ENCODE measurements around the gene CNST.
"Not testable (repeated sequence)": the region's sequence is repeated elsewhere in the genome, so short reads cannot be mapped to it uniquely, and the experiment has no call there.

Gene CNST

GRCh38 chr1:246678816-246679793 lies 112.8 kb downstream of the CNST start:
- DNase-seq (ENCODE audit: low read depth), result no peak

GRCh38 chr1:246679794-246680177 lies 113.5 kb downstream of the CNST start:
- no peak for DNase-seq (ENCODE audit: low read depth)

GRCh38 chr1:246680190-246680589 lies 113.9 kb downstream of the CNST start:
- no peak for DNase-seq (ENCODE audit: low read depth)

- DNase-seq (ENCODE audit: low read depth), result no peak
Observed at GRCh38 chr1:246680696-246681130, 114.5 kb downstream of the CNST start.

DNA sequence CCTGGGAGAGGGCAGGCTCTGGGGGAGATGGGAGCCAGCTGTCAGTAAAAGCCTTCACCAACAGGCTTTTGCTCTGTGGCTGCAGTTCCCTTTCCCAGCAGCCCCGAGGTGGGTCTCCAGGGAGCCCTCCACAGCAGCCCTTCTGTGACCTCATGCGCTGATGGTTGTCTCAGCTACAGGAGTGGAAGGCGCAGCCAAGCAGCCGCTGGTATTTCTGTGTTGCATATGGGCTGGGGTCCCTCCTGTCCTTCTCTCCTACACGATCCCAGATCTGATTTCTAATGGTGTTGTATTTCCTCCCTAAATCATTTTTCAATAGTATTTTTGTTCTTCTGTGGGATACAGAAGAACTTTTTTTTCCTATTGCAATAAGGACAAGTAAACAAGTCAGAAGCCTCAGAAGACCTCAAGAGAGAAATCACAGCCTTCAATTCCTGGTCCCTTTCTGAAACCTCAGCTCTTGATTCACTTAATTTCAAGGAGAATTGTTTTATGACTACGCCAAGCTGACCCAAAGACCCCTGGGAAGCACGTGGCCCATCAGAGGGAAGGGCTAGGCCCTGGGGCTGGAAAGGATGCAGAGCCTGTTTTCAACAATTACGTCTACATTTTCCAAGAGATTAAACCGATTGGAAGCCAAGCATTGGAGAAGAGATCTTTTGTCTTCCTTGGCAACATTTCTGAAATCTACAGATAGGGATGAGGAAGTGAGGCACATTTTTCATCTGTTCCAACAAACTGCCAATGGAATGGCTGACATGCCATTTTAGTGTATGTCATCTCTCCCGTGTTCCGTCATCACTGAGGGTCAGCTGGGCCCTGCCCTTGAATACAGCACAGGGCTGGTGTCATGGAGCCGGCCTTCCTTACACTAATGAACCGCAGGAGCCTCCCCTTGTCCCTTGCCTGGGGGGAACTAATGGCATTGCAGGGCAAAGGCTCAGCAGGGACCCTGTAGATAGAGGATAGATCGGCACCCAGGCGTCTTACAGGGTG lies 115.9 kb downstream of the CNST start:
- DNase-seq (ENCODE audit: low read depth), result no peak

DNA sequence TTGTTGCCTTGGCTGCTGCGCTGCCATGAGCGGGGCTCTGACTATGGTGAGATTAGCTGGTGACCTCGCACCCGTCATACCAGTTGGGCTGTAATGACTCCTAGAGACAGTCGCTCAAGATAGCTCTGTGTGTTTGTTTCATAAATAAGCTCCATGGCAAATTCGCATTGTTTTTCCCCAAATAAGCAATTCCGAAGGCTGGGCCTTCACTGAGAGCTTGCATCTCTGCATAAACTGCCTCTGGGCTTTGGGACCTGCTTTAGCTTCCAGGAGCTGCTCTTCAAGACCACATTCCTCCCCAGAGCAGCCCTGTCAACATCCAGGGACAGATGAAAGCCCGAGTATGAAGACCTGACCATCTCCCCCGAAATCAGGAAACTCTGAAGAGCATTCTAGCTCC lies 117.3 kb downstream of the CNST start:
- DNase-seq (ENCODE audit: low read depth), result no peak

DNA sequence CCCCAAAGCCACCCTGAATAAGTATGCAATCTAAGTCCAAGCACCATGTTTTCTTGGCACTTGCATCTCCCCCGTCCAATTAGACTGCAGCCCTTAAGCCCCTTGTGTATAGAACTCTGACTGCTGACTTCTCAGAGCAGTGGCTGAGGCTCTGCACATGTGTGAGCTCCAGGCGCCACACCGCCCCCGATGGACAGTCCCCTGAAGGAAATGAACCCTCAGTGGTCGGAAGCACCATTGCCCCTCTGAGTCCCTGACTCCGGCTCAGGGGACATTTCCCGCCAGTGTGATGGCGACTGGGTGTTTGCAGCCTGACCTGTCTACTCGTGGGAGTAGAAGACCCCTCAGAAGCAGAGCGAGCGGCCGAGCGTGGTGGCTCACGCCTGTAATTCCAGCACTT lies 120.7 kb downstream of the CNST start:
- no peak for DNase-seq (ENCODE audit: low read depth)

DNA sequence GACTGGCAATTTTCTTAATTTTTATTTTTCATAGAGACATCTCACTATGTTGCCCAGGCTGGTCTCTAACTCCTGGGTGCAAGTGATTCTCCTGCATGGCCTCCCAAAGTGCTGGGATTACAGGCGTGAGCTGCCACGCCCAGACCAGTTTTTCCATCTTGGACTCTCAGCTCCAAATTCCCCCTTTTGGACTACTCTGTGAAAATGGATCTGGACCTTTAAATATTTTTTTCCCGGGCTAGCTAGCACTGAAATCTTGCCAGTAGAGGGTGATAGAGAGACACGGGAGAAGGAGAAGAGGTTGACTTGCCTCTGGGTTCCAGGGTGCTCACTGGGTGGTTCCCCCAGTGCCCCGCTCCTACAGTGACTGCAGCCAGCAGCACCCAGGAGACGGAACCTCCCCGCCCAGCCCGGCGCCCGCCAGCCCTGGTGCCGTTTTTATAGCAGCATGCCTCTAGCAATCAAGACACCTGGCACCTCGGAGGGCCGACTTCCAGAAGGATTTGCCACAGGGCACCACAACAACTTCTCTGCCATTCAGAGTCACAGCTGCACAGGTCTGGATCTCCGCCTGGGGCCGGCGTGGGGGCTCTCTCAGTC lies 123.3 kb downstream of the CNST start:
- no peak for DNase-seq (ENCODE audit: low read depth)

- DNase-seq (ENCODE audit: low read depth), result no peak
Observed at GRCh38 chr1:246690100-246690499, 123.8 kb downstream of the CNST start.

DNA sequence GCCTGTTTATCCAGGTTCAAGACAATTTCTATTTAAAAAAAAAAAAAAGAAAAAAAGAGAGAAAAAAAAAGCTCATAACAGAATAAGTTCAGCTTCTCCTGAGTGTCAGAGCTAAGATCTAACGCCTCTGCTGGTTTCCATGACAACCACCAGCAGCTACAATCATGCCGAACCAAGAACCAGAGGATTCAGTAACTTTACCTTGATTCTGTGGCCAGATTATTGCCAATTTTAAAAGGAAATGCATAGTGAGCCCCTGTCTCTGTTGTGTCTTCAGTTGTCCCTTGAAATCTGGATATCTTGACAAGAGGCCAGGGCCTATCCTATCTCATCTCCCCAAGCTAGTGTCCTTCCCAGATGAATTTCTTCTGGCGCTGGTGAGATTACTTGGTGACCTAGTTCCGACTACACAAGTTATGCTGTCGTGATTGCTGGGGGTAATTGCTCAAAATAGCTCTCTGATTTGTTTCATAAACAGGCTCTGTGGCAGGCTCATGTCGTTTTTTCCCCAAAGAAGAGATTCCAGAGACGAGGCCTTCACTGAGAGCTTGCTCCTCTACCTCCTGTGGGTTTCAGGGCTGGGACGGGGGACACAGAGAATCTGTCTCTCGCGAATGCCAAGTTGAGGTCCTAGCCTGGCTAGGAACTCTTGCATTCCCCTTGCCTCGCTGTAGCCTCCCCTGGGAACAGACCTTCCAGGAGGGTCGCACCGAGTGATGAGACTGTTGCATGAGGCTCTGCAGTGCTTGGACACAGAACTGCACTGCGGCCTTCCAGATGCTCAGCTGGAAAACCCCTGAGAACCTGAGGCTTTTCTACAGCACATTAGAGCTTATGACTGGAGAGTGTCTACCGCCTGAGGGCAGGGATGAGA lies 125.6 kb downstream of the CNST start:
- no peak for DNase-seq (ENCODE audit: low read depth)

GRCh38 chr1:246694213-246694895 lies 128.1 kb downstream of the CNST start:
- not testable (repeated sequence) for DNase-seq (ENCODE audit: low read depth)

- no peak for DNase-seq (ENCODE audit: low read depth)
Observed at GRCh38 chr1:246695136-246695535, 128.9 kb downstream of the CNST start.

DNA sequence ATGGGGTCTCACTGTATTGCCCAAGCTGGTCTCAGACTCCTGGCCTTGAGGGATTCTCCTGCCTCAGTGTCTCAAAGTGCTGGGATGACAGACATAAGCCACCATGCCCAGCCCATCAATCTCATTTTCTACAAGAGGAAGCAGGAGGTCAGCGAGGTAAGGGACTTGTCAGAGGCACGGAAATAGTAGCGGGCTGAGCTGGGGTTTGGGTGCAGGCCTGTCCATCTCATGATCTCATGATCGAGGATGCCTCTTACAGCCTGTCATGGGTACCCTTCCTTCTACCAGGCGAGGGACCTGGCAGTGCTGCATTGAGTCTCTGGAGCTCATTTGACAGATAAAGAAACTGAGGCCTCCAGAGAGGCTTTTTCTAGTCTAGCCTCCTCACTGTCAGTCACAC lies 129.4 kb downstream of the CNST start:
- DNase-seq (ENCODE audit: low read depth), result no peak

DNA sequence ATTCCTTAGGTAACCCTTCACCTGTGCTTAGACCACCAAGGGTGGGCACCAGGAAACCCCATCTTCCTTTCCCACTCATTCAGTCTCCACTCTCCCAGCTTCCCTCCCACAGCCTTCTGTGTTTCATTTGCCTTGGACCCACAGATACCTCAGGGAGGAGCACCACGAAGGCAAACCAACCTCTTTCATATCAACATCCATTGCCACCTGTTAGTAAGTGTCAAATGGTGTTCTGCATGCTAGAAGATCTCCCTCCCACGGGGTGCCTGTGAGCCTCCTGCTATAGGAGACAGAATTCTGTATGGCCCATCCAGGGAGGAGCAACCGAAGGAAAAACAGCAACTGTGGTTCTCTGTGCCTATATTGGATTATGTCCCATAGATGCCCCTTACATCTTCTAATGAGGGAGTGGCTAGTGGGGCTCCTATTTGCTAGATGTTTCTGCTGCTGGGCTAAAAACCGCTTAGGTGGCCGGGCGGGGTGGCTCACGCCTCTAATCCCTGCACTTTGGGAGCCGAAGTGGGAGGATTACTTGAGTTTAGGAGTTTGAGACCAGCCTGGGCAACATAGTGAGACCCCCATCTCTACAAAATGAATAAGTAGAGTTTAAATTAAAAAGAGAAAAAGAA lies 132.3 kb downstream of the CNST start:
- DNase-seq (ENCODE audit: low read depth), result no peak

- DNase-seq (ENCODE audit: low read depth), result peak; percentile 63
Observed at GRCh38 chr1:246699095-246699735, 133.0 kb downstream of the CNST start.

DNA sequence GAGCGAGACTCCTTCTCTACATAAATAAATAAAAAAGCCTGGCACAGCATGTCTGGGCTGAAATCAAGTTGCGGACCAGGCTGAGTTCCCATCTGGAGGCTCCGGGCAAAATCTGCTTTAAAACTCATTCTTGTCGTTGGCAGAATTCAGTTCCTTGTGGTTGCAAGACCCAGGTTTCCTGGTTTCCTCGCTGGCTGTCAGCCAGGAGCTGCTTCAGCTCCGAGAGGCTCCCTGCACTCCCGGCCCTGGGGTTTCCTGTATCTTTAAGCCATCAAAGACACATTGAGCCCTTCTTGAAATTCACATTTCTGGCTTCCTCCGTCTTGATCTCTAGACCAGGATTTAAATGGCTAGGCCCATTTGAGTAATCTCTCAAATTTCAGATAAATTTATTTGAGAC lies 137.3 kb downstream of the CNST start:
- DNase-seq (ENCODE audit: low read depth), result no peak

GRCh38 chr1:246705368-246705767 lies 139.1 kb downstream of the CNST start:
- peak; percentile 93 for DNase-seq (ENCODE audit: low read depth)

DNA sequence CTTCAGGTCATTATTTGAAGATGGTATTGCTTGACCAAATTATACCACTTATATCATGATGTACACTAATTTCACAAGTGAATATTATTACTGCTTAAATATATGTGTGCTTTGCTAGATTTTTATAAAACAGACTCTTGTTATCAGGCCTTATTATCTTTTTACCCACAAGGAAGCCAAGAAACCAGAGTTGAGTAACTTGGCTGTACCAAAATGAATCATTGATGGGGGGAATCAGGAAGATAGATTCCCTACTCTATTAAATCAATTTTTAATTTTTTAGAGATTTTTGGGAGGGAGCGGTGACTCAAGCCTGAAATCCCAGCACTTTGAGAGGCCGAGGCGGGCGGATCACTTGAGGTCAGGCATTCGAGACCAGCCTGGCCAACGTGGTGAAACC lies 141.9 kb downstream of the CNST start:
- no peak for DNase-seq (ENCODE audit: low read depth)

- DNase-seq (ENCODE audit: low read depth), result no peak
Observed at GRCh38 chr1:246709196-246709595, 142.9 kb downstream of the CNST start.

DNA sequence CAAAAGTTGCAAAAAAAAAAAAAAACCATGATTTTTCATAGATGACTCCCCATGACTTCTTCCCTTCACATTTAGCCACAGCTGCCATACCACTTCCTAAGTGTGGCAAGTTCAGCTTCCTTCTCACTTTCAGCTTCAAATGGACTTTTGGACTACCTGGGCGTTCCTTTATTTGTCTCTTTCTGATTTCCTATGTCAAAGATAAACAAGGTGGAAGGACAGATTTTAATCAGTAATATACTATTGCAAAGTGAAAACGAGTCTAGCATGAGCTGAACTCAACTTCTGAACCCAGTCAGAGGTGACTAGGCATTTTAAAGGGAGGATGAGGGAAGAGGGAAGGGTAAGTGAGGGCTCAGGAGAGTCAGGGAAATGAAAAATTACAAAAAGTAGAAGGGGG lies 143.6 kb downstream of the CNST start:
- DNase-seq (ENCODE audit: low read depth), result no peak
